HG02852 (cell line): ENCODE measurements around the gene PTRHD1.
"Not testable (repeated sequence)": the region's sequence is repeated elsewhere in the genome, so short reads cannot be mapped to it uniquely, and the experiment has no call there.

Source experiments
- ATAC-seq: cut with Tn5 transposase; IDR thresholded peaks from one replicate; pipeline ENCODE4 v1.9.1; 2021; ENCODE audit warnings: mild to moderate bottlenecking, moderate library complexity; ENCODE audit not compliant: unreplicated experiment

Gene PTRHD1, protein sequence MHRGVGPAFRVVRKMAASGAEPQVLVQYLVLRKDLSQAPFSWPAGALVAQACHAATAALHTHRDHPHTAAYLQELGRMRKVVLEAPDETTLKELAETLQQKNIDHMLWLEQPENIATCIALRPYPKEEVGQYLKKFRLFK

DNA sequence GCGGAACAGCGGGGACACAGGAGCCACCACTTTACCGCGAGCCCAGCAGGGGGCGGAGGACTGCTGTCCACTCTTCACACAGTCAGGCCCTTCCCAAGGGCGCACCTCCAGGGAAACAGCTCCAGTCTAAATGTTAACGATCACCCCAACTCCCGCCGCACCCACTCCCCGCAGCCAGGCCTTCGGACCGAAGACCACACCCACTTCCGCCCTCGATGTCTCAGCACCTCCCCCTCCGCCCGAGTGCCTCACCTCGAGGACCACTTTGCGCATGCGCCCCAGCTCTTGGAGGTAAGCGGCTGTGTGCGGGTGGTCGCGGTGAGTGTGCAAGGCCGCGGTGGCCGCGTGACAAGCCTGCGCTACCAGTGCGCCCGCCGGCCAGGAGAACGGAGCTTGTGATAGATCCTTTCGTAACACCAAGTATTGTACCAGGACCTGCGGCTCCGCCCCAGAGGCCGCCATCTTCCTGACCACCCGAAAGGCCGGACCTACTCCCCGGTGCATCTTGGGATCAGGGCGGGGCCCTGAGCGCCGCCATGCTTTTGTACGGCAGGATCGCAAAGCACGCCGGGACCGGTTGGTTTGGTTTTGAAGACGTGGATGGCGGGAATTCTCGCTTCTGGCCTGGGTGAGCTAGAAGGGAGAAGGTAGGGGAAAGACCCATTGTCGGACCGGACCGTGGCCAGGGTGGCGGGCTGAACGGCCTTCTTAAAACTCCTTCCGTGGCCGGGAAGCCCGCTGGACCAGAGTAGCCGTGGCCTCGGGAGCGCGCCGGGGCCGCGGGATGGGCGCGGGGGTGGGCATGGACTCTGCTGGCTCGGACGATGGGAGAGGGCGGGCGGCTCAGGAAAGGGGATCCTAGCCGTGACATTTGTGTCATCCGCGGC, at the start of gene PTRHD1, which contains the start of gene CENPO:
TSS of gene PTRHD1 (minus strand) at position 518 of the 887 bp plus-strand sequence. CDS start at position 504, 14 bp downstream.
TSS of gene CENPO (plus strand) at position 552 of the 887 bp plus-strand sequence. CDS start 495 bp downstream, outside the sequence.
- peak; percentile 92 for ATAC-seq

DNA sequence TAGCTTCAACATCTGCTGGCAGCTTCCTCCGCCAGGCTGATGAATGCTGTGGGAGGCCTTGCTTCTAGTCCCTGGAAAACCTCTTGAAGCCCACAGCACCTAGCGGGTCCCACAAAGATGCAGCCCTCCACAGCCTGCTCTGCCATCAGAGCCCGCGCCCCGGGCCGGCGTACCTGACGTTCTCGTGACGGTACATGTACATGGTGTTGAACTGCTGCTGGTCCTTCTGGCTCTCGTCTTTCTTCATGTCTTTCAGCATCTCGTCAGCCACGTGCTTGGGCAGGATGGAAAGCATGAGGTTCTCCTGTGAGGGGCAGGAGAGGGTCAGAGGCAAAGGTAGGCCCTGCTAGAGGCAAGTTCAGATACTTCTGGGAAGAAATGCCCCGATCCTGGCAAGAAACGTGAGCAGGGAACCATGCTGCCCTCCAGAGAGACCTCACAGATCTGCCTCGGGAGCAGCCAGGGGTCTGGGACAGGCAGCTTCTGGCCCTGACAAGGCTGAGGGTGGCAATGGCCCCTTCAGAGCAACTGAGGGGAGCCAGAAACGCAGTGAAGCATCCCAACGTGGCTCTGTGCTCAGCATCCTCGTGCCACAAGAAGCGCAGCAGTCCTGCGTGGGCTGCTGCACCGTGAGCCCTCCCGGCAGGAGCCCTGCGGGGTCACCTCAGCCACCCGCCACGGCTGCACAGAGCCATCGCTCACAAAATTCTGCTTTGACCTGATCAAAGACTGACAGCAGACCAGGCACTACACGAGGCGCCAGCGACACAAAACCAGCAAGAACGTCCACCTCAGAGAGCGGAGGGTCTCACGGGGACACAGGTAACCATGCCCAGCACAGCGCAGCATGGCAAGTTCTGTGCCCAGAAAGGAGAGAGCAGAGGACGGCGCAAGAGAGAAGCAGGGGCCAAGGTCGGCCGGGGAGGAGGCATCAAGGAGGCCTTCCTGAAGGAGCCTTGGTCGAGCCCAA, 49.2 kb upstream of the PTRHD1 start:
- no peak for ATAC-seq

DNA sequence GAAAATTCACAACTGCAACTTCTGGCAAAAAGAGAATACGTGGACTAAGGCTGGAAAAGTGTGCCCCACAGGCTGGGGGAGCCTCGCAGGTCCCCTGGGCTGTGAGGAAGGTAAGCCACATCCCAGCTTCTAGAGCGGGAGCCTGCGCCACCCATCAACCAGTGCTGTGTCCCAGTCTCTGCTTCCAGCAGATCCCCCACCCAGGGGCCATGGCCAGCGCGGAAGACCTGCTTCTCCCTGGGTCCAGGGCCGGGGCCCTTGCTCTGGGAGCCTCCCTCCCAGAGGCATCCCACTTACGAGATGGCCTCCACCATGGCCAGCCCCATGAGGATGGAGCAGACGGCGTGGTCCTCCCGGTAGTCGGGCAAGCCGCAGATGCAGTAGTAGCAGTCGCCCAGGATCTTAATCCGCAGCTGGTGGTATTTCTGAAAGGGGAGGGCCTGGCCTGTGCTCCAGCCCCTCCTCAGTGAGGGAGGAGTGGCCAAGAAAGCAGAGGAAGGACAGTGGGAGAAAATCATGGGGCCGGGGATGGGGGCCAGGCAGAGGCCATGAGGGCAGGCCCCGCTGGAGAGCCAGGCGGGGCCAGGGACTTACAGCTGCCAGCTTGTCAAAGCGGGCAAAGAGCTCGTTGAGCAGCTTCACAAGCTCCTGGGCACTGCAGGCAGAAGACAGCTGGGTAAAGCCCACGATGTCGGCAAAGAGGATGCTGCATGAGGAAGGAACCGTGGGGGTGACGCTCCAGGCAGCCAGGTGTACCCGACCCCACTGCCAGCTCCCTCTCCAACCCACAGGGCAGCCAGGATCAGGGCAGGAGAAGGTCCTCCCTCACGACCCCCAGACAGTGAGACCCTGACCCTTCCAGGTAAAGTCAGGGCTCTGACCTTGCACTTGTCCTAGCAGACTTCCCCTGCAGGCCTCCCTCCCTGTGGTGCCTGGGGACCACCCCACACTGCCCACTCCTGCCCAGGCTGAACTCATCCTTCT, 48.1 kb upstream of the PTRHD1 start:
- no peak for ATAC-seq

DNA sequence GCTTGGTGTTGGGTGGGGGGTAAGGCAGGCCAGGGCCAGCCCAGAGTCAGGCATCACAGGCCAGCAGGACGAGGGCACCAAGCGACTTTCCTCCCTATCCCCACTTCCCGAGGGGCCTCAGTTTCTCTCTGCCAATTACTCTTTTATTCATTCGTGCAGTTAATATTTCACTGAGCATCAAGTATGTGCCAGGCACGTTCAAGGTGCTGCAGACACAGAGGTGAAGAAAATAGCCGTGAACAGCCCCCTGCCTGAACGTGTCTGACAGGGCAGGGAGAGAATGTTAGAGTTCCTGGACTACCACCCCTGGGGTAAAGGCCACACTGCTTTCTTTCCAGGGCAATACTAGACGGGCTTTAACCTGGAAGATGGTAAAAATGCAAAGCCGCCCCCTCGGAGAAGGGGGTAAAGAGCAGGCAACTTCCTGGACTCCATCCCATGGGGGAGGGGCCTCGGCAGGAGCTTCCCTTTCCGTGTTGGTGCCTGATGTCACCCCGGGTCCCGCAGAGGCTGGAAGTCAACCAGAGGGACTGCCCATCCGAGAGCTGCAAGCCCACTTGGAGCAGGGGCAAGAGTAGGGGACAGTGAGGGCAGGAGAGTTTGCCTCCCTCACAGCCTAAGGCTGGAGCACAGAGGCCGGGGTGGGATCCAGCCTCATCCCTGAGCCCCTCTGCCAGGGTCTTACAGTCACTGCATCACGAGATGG, 47.1 kb upstream of the PTRHD1 start:
- ATAC-seq, result no peak

DNA sequence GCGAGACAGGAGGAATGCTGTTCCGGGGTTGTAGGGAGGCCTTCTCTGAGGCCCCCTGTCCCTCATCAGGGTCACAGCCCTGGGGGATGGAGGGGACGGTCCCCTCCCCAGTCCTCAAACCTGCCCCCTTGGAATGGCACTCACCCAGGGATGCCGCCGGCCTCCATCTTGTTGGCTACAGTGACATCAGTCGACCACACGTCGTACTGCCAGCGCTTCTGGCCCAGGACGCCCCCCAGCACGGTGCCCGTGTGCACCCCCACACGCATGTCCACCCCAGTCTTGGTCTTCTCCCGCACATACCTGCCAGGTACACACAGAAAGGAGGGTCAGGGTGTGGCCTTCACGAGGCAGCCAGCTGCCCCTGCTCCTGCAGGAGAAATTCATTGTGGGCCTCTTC, 46.5 kb upstream of the PTRHD1 start:
- ATAC-seq, result no peak

DNA sequence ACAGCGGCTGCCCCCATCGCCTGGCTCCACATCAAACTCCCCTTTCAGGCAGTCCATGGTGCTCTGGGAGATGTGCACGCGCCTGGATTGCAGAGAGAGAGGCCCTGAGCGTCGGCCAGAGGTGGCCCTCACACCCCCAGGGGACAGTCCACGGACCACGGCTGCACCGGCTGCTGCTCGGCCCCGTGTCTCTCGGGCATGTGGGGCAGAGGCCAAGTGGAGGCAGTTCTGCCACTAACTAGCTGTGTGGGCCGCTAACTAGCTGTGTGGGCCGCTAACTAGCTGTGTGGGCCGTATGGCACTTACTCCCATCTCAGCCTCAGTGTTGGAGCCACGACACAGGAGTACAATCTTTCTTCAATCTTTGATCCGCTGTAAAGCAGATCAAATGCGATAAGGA, 45.4 kb upstream of the PTRHD1 start:
- ATAC-seq, result no peak

DNA sequence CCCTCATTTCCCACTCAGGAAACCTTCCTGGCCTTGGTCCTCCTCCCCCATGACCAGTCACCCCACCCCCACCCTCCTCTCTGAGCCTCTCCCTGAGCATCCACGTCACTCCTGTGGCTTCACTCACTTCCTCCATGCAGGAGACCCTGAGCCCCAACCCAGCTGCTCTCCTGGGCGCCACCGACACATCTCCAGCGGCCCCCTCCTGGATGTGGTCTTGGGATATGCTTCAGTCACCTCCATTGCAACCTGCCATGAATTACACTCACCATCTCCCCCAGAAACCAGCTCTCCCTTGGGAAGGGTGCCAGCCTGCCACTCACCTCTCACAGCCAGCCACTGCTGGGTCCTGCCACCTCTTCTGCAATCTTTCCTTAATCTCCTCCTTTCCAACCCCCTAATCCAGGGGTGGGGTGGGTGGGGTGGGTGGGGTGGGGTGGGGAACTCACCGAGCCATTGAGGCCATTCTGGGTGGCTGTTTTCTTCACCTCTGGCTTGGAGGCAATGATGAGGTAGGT, 44.9 kb upstream of the PTRHD1 start:
- ATAC-seq, result no peak

DNA sequence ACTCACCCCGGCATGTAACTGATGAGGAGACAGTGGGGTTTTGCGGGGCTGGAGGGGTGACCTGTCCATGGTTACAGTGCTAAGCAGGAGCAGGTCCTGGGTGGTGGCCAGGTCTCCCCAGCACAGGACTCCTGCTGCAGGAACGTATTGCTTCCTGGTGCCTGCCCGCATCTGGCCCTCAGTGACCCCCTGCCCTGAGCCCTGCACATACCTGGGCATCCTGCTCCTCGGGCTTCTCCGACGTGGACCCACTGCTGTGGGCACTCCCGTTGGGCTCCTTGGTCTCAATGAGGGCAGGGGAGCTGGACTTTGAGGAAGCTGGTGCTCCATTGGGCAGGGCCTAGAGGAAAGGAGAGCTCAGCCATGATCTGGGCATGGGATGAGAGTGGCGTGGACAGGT, 43.5 kb upstream of the PTRHD1 start:
- ATAC-seq, result no peak

DNA sequence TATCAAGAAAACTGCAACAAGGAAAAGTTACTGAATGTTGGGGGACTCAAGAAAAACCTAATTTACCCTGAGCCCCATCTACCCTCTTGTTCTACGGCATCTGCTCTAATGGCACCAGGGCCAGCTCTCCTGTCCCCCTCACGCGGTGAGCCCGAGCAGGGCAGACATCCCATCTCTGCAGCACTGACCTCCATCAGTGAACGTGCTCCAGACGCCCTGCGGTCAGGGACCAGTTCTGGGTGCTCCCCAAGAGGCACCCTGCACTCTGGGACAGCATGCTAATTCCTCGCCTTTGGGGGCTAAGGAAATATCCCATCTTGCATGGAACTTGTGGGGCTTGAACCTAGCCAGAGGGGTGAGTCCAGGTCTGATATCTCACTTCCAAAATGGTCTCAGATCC, 43.0 kb upstream of the PTRHD1 start:
- ATAC-seq, result no peak

DNA sequence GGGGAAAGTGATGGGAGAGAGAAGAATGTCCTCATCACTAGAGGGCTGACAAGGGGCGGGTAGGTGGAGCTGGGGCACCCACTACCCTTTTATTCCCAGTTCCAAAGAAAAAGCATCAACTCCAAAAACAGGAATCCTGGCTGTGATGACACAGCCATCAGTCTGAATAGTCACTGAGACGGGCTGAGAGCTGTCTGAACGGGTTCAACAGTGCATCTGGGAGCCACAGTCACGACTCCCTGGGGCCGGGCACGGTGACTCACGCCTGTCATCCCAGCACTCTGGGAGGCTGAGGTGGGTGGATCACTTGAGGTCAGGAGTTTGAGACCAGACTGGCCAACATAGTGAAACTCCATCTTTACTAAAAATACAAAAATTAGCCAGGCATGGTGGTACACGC, 42.2 kb upstream of the PTRHD1 start:
- ATAC-seq, result not testable (repeated sequence)

DNA sequence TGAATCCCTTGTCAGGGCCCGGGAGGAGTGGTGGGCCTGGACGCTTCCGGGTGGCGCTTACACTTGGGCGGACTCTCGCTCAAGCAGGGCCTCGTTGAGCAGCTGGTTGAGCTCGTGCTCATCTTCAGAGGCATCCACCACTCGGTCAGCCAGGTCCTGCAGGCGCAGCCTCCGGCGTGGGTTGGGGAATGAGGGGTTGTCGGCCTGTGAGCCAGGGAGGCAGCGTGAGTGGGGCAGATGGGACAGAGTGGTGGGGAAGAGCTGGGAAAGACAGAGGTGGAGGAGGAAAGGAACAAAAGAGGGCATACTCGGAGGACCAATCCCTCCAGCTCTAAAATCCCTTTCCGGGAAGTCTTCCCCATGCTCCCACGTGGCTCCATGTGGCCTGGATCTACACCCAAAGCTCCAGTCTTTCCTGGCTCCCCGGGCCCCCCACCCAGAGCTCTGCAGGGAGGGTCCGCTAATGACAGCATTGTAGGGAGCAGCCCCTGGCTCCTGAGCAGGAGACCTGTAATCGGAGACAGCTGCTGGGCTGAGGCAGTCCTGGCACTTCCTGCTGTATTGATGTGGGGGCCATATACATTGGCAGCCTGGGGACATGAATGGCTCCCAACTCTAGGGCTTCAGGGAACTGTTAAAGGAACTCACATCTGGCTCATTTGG, 41.7 kb upstream of the PTRHD1 start:
- no peak for ATAC-seq

DNA sequence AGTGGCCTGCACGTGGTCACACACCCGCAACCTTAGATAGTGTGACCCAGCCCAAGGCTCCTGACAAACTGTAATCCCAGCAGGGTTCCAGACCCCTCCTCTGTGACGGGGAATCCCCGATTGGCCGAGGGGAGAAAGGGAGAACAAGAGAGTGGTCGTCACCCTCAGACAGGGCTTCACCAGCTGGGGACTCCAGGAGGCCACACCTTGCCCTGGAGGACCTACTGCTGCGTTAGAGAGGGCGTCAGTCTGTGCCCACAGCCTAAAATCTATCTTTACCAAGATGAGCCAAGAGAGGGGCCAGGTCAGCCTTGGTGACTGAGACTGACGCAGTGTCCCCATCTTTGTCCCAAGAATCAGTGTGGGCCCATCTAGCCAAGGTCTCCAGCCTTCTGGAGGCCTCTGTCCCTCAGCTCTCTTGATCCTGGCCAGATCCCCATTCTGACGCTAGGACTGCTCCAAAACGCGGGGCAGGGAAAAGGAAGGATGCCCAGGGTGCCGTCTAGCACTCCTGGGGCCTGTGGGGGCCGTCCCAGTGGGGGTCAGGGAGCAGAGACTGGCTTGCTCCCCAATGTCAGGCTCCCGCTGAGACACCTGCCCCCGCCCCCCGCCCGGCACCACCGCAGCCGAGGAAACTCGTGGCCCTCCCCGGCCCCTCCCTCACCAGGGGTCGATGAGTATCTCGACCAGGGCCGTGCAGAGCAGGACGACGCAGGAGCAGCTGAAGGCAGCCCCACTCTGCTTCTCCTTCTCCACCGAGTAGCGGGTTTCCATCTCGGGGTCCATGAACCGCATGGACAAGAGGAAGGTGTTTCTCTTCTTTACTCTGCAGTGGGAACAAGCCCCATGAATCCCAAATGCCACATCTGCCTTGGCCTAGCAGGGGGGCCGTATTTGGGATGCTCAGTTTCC, 40.9 kb upstream of the PTRHD1 start:
- ATAC-seq, result no peak

DNA sequence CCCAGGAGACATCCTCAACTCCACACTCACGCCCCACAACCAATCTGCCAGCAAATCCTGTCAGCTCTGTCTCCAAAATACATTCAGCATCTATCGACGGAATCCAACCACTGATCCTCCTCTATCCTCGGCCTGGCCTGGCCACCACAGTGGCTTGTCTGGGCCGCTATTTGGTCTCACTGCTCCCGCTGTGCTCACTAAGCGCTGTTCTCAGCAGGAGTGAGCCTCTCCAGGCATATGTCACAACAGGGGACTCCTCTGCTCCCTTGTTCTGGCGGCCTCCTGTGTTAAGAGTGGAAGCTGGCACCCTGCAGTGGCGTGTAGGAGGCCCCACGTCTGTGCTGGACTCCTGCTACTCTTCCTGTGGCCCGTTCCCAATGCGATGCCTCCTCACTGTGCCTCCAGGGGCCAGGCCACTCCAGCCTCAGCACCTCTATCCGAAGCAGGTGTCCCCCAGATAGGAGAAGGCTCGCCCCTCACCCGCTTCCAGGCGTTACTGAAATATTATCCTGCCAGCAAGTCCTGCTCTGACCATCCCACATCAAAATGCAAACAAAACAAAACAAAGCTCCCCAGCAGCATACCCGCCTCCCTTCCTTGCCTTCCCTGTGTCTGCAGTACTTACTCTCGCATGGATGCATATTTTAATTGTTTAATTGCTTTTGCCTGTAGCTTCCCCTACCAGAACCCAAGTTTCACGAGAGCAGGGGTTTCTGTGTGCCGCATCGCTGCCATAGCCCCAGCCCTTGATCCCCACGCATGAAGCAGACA, 39.9 kb upstream of the PTRHD1 start:
- no peak for ATAC-seq

DNA sequence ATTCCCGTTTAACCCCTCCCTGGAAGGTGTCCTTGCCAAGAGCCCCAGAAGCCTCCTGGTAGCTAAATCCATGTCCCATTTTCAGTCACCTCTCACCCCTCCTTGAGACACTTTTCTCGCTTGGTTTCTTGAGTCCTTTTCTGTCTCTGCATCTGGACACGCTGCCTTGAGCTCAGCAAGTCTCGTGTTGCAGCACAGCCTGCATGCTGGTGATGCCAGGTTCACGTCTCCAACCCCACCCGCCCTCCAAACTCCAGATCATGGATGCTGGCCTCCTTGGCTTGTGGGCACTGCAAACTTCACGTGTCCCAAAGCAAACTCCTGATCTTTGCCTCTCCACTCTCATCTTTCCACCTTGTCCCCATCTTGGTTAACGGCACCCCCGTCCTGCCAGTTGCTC, 39.3 kb upstream of the PTRHD1 start:
- no peak for ATAC-seq

DNA sequence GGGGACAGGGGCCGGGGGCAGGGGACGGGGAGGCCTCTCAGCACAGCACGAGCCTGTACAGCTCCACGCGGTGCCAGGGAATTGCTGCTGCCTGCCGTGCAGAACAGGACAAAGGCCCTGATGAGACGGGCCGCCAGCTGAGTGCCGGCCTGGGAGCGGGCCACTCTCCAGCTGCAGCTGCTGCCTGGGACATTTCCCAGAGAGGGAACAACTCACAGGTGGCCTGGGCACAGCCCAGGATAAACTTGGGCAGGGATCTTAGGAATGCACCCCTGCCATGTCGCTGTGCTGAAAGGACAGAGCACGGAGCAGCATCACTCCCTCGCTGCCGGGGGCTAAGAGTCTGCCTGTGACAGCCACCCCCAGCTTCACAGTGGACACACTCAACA, 38.9 kb upstream of the PTRHD1 start:
- ATAC-seq, result no peak

DNA sequence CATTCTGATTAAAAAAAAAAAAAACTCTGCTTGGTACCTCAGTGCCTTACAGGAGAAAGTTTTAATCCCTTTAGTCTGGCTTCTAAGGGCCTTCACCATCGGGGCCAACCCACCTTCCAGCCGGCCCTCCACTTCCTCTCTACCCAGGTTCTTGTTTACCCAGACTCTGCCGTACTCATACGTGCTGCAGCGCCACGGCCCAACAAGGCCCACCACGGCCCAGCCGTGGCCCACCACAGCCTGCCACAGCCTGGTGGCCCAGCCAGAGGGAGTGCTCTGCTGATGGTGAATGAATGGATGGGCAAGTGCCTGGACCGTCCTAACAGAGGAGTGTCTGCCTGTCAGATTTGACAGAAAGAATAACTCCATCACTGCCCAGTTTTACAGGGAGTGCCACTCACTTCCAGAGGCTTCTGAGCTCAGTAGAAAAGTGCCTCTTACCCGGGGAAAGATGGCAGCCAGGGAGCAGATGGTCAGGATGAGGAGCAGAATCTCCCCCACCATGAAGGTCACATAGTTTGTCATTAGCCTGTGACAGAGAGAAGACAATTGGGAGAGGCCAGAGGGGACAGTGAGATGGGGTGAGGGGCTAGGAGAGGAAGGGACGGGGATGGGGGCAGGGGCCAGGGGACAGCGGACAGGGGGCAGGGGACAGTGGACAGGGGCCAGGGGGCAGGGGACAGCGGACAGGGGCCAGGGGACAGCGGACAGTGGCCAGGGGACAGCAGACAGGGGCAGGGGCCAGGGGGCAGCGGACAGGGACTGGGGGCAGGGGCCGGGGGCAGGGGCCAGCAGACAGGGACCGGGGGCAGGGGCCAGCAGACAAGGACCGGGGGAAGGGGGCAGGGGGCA, 38.3 kb upstream of the PTRHD1 start:
- ATAC-seq, result no peak
